Endometrial microvascular endothelial cells (primary cell): Measurements from ENCODE around the gene RPRD1B. TPM values are rescaled to one million over a fixed set of nuclear protein-coding genes. Genes with fewer than 3 reads are reported as not detected.
"Not testable (repeated sequence)": the region's sequence is repeated elsewhere in the genome, so short reads cannot be mapped to it uniquely, and the experiment has no call there.

Source experiments
- in situ Hi-C: cut with HindIII; loops from 2 replicates; pipeline ENCODE4 v1.10.0; 2017; ENCODE audit warnings: low sequenced_read_pairs, low pct_unique_long_range_greater_than_20kb; ENCODE audit errors: inconsistent ontology term
- total RNA-seq: library from RNA; depleted of rRNA; stranded (reverse); fragments of >200 nt; gene quantifications from one replicate; pipeline ENCODE4 v1.2.3, GENCODE V29; 2015; ENCODE audit errors: inconsistent ontology term

The RPRD1B gene
- total RNA-seq, 1 donor from 2014 or later = 13.1 TPM

DNA sequence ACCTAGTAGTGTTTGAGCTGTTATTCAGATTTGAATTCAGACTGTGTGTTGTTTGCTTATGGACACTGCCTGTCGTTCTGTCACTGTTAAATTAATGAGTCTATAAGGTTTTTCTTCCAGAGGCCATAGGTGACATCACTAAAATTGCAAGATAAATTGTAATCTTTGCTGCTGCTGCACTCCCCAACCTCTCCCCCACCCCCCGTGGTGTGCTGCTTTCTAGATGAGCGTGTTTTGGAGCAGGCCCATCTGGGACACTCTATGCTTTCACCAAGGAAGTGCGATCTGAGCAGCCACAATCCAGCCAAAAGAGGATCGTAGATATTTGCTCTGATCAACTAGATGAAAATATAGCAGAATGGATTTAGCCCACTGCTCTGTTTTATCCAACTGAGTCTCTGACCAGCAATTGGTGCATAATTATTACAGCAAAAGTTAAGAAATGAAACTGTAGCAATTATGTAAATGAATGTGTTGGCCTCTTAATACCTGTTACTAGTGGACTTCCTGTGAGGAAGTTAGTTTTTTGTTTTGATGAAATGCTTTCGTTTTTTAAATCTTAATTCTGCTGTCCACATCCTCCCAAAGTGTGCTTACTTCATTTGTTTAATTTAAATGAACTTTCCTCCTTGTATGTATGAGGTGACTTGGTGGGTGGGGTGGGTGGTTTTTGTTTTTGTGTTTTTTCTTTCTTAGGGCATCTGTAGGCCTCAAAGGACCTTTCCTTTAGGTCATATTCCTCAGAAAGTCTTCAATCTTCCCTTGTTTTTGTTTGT is 58.1 kb downstream of the RPRD1B start:
- in situ Hi-C loops = no loop called here

DNA sequence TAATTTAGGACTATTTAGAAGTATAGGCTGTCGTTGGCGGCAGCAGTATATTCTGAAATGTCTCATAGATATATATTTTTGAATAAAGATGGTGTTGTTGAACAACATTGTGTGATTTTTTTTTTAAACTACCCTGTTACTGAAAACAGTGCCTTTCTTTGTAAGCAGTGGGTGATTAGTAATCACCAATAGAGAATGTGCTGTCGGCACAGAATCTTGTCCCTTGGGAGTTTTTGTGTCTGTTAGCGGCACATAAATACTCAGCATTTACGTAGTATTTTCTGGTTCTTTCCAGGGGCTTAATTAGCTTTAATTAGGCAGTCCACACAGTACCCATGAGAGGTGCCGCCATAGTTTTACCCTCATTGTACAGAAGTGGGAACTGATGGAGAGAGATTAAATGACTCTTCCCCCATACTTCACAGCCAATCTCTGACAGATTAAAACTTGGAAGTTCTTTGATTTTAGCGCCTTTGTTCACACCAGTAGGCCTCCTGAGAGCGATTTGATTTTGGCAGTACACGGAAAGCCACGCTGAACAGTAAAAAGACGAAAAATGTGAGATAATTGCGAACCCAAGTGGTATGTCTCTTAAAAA is 58.8 kb downstream of the RPRD1B start:
- in situ Hi-C loops = no loop called here

DNA sequence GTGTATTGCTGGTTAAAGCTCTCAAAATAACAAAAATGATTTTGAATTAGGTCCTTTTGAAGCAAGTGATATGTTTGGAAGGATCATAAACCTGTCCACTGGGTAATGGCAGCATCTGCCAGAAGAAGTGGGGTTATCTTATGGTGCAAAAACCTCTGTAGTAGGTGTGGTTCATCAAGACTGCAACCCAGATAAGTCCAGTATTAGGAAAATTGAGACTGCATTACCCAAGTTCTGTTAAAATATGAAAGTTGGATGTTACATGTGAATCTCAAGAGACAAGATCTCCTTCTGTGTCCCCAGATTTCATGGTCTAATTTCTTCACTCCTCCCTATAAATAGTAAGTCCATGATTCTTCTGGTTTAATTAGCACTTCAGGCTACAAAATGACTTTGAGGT is 59.4 kb downstream of the RPRD1B start:
- in situ Hi-C loops = no loop called here

DNA sequence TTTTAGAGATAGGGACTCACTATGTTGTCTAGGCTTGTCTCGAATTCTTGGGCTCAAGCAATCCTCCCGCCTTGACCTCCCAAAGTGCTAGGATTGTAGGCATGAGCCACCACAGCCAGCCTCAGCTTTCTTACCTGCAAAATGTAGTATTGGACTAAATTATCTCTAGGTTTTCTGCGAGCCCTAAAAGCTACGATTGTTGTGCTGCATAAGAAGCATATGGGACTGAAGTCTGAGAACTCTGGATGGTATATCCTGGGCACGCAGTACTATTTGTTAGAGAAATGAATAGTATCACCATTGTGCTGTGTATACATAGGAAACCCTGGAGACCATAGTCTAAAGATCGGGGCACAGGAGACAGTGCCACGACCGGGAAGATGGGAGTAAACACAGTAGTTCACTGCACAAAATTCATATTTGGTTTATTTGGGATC is 60.1 kb downstream of the RPRD1B start:
- in situ Hi-C loops = no loop called here

DNA sequence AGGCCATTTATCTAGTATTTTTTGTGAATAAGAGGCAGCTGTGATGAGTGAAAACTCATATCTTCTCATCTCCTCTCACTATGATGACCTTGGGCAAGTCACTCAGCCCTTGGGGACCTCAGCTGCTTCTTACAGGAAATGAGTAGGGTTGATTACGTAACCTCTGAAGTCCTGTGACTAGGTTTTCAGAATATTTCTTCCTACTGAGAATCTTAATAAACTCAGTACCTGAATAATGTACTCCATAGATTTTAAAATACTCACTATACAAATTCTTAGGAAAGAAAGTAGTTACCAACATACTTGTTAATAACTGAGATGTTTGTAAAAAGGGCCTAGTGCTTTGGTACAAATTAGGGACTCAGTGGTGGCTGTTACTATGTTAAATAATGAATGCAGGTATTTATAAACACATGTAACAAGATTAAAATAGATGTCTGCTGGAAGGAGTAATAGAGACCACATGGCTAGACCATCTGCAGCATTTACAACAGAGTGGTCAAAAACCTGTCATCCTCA is 60.9 kb downstream of the RPRD1B start:
- in situ Hi-C loops = no loop called here

DNA sequence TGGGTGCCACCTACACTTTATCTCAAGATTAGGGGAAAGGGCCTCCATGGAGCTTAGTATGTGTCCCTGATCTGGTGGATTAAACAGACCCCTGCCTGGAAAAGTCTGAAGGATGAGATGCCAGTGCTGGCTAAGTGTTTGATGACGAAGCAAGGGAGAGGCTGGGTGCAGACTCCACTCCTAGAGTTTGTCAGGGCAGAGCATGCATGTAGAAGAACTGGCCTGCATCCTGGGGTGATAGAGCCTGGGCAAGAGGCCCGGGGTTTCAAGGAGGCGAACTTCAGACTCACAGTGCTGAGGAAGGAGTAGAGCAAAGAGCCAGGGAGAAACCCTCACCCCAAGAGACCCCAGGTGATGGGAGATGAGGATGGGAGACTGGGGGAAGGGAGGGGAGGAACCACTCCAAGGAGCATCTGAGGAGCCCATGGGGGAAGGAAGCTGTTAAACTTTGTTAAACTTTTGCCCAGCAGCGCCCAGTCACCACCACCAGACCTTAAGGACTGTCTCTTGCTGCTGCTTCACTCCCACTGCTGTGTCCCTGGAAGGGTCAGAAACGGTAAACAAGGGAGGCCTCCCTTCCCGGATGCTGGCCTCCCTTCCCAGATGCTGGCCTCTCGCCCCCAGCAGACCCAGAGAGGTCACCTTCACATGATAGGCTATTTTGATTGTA is 61.6 kb downstream of the RPRD1B start:
- in situ Hi-C loops = no loop called here

DNA sequence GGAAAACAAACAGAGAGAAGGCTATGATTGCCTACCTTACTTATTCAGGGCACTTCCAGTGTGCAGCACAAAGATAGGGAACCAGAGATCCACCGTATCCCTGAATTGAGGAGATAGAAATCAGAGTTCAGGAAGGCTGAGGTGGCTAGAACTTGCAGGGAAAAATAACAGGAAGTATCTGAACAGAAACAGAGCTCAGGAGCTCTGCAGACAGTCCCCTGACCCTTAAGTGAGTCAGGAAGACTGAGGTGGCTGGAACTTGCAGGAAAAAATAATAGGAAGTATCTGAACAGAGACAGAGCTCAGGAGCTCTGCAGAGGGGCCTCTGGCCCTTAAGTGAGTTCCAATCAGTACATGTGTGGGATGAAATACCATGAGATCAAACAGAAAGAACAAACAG is 65.4 kb downstream of the RPRD1B start:
- in situ Hi-C loops = no loop called here

DNA sequence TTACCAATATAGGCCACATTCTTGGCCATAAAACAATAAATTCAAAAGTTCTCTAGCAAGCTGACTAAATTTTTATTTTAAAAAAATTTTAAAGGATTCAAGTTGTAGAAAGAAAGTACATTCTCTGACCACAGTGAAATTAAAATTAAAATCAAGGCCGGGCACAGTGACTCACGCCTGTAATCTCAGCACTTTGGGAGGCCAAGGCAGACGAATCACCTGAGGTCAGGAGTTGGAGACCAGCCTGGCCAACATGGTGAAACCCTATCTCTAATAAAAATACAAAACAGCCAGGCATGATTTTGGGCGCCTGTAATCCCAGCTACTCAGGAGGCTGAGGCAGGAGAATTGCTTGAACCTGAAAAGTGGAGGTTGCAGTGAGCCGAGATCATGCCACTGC is 68.7 kb downstream of the RPRD1B start:
- in situ Hi-C loops = not testable (repeated sequence)

DNA sequence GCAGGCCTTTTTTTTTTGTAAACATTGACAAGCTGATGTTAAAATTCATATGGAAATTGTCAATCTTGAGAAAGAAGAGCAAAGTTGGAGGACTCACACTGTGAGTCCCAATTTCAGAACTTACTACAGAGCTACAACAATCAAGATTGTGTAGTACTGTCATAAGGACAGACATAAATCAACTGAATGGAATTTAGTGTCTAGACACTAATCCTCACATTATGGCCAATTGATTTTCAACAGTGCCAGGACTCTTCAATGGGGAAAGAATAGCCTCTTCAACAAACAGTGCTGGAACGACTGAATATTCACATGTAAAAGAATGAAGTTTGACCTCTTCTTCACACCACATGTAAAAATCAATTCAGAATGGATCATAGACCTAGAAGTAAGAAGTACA is 70.7 kb downstream of the RPRD1B start:
- in situ Hi-C loops = no loop called here

DNA sequence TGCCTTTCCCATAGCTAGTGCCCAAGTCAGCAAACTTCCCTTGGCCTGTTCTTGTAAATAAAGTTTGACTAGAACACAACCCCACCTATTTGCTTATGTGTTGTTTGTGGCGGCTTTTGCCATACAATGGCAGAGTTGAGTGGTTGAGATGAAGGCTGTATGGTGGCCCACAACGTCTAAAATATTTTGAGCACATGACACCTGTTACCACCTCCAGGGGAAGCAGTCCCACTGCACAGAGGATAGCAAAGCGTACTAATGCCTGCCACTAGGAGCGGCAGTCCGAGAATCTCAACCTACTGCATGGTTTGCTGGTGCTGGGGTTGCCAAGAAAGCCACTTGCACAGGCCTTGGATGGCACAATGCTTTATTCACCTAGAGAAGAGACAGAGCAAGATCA is 72.9 kb downstream of the RPRD1B start:
- in situ Hi-C loops = no loop called here

DNA sequence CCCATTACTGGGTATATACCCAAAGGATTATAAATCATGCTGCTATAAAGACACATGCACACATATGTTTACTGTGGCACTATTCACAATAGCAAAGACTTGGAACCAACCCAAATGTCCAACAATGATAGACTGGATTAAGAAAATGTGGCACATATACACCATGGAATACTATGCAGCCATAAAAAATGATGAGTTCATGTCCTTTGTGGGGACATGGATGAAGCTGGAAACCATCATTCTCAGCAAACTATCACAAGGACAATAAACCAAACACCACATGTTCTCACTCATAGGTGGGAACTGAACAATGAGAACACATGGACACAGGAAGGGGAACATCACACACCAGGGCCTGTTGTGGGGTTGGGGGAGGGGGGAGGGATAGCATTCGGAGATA is 73.8 kb downstream of the RPRD1B start:
- in situ Hi-C loops = not testable (repeated sequence)

DNA sequence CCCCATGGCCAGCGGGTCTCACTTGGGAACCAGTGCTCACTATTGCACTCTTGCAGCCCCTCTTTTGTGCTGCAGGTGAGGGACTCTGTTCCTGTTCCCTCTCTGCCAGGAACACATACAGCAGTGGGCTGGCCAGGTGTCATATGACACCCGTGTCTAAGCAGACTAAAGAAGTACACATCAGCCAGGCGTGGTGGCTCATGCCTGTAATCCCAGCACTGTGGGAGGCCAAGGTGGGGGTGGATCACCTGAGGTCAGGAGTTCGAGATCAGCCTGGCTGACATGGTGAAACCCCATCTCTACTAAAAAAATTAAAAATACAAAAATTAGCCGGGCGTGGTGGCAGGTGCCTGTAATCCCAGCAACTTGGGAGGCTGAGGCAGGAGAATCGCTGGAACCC is 74.4 kb downstream of the RPRD1B start:
- in situ Hi-C loops = not testable (repeated sequence)

DNA sequence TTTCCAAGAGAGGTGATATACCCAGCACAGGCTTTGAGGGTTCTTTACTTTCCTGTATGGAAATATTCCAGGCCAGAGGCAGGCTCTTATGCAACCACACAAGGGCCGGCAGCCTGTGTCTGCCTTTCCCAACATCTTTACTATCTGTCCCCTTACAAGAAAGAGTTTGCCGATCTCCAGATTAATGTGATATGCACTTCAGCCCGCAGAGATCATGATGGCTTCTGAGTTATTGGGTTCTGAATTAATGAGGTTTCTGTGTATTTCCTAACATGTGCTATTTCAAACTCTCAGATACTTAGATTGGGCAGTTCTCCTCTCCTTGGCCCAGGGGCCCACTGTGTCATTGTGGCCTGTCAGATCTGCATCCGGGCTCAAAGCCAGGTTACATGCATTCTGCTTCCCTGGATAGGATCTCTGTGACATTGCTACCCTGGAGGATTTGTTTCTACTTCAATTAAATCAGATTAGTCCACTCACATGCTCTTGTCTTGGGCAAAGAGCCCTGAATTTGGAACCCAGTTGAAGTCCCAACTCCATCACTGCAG is 75.0 kb downstream of the RPRD1B start:
- in situ Hi-C loops = no loop called here

DNA sequence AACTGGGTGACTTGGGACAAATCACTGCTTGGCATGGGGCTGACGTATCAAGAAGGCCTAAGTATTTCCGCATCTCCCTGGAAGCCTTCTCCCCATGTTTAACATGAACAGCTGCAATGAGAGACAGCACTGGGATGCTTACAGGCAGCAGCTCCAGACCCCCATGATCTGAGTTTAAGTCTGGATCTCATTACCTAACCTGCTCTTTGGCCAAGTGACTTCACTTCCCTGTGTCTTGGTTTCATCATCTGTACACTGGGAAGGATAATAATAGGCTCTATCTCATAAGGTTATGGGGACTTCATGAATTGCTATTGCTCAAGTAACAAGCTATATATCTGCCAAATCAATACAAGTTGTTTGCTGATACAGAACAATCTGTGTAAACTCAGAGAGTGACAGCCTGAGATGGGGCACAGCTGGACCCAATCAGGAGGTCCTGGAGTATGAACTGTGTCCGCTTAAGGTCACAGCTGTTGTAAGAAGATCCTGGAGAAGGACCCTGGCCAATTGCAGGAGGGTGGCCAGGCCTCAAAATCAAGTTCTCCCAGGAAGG is 75.5 kb downstream of the RPRD1B start:
- in situ Hi-C loops = no loop called here

DNA sequence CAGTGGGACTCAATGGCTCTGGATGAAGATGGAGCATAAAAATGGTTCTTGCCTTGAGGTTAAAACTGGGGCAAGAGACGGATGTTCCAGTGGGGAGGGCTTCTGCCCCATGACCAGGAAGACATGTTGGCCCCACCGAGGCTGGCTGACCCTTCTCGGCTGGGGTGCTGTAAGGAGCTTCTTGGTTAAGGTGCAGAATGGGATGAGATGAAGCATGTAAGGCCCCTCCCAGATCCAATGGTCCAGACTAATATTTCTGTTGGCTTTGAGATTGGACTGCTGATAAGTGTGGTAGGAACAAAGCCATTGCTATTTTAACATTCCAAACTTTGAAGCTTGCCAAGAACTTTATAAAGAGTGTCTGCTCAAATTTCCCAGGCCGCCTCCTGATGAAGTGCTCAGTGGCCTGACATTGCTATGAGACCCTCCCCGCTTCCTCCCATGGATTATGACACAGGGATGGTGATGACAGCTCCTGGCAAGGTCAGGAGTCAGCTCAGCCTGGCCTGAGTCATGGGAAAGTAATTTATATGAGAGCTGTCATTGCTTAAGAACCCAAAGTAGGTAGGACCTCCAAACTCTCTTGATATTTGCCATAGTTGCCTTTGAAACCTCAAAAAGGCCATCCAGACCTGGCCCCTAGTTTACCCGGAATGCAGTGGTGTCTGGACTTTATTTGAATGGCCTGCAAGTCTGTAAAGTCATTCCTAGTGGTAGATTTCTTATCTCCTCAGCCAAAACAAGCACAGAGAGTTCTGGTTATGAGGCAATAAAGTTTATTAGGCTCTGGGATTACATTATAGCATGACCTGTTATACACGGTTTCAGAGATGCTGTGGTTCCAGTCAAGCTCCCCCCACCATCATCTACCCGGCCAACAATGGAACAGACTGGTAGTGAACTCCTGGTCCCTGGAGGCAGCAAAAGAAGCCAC is 76.3 kb downstream of the RPRD1B start:
- in situ Hi-C loops = no loop called here

DNA sequence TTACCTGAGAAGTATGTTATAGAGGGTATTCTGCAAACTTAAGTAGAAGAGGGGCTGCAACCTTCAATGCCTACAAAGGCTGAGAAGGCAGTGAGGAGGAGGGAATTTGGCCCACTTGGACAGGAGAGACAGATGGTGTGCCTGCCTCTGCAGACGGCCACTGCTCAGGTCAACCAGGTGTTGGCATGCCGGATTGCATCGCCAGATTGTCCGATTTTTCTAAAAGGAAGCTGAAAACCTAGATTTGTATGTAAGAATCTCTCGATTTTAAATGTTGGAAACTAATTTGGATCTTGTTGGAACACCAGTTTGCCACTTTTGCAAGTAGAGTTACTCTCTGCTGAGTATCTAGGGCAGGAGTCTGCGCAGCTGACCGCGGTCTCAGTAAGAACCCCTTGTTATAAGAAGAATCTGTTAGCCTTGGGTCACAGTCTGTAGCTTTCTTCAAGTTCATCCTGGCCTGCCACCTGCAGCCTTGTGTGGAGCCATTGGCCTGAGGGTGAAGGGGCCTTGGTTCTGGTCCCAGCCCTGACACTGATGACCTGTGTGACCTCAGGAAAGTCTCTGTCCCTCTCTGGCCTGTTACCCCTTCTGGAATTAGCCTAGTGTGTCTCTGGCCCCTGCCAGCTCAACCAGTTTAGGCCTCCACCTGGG is 77.1 kb downstream of the RPRD1B start:
- in situ Hi-C loops = no loop called here

DNA sequence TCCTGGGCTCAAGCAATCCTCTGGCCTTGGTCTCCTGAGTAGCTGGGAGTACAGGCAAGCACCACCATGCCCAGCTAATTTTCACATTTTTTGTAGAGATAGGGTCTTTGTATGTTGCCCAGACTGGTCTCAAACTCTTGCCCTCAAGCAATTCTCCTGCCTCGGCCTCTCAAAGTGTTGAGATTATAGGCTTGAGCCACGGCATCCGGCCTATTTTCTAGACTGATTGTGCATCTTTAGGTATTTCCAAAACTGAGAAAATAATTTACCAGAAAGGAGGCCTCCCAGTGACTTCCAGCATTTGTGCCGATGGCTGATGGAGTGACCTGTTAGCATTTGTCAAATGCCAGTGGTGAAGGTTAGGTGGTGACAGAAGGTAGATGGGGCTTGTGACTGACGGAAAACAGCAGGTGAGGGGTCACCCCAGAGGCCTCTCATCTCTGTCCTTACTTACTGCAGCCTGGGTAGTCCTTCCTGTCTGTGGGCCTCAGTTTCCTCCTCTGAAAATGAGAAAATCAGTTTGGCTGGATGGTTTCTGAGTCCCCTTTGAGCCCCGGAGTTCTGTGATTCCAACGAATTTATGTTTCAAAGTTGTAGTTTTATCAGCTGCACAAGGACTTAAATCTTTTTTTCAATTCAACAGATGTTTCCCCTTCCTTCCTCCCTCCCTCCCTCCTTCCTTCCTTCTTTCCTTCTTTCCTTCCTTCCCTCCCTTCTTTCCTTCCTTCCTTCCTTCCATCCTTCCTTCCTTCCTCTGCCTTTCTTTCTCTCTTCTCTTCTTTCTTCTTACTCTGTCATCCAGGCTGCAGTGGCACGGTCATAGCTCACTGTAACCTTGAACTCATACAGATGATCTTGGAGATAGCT is 78.1 kb downstream of the RPRD1B start:
- in situ Hi-C loops = no loop called here
